Hypothalamus (tissue), 51 donors: ENCODE data around the gene HEATR1.
A peak's percentile ranks its signal among the peaks of the same experiment; 100 is the strongest.
"Not testable (repeated sequence)": the region's sequence is repeated elsewhere in the genome, so short reads cannot be mapped to it uniquely, and the experiment has no call there.

Experiments used
- DNase-seq, 51 donors: peaks; one replicate each; lab custom pipeline; 2025; lab: John Stamatoyannopoulos, UW

Gene HEATR1

DNA sequence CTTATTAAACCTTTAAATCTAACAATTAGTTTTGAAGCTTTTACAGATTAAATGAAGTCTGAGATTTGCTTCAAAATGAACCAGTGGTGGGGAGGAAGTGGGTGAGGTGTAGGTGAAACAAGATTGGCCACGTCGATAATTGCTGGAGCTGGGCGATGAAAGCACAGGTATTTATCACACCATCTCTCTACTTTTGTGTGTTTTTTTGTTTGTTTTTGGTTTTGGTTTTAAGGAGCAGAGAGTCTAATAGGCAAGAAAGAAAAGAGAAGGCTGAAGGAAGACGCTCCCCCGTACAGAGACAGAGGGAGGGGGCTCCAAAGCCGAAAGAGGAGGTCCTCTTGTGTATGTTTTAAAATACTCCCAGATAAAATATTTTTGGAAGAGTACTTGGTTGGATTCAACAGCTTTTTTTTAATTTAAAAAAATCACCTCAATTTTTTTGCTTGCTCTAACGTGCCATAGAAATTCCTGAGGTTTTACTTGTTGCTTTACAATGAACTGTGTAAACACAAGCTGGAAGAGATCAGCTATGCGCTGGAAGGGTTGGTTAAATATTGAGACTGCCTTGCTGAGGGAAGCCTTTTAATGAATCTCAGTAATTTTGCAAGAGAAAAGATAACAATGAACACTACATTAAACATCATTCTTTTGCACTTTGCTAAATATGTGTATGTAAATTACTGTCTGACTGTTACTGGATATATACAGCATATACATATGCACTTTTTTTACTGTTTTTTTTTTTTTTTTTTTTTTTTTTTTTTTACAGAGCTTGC, 87.2 kb downstream of the HEATR1 start:
- no peak for DNase-seq

DNA sequence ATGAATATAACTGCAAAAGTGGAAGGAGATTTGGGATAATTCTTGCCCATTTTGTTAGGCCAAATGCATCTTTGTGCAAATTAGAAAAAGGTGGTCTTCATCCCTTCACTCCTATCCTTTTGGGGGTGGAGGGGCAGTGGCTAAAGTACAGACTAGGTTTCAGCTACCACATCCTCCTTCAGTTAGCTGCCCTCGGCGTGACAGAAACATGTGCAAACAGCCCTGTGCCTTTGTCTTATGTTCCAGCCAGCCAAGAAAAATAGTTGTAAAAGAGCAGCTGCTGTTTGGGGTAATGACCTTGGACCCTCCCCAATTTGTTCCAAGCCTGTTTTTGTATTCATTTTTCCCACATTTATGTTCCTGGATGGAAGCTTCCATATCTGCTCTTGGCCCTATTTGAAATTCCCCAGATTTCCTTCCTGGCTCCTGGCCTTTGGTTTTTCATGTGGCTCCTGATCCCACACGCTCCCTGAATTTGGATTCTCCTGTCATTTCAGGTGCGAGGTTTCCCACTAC, 88.8 kb downstream of the HEATR1 start:
- no peak for DNase-seq

DNA sequence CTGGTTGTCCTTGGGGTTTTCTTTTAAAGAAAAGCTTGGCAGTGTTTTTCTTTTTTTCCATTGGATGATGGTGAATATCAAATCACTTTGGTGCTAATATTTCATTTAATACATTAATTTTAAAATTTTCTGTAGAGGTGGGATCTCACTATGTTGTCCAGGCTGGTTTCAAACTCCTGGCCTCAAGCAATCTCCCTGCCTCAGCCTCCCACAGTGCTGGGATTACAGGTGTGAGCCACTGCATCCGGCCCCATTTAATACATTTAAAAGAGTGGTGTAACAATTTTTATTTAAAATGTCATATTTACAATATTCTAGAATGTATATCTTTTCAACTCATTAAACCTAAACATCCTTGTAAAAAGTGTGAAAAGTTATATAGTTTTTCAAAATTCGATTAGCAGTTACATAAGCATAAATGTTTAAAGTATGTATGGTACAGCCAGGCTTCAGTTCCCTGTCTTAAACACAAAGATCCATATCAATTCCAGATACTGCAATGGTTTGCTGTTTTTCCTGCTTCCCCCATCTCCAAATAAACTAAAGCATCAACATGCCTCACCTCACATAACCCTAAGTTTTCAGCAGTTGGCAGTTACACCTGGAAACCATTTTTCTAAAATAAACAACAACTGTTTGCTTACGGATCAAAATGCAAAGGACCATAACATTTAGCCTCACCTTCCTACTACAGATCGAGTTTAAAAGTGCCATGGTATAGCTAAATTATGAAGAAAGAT, 89.4 kb downstream of the HEATR1 start:
- DNase-seq: no peak

DNA sequence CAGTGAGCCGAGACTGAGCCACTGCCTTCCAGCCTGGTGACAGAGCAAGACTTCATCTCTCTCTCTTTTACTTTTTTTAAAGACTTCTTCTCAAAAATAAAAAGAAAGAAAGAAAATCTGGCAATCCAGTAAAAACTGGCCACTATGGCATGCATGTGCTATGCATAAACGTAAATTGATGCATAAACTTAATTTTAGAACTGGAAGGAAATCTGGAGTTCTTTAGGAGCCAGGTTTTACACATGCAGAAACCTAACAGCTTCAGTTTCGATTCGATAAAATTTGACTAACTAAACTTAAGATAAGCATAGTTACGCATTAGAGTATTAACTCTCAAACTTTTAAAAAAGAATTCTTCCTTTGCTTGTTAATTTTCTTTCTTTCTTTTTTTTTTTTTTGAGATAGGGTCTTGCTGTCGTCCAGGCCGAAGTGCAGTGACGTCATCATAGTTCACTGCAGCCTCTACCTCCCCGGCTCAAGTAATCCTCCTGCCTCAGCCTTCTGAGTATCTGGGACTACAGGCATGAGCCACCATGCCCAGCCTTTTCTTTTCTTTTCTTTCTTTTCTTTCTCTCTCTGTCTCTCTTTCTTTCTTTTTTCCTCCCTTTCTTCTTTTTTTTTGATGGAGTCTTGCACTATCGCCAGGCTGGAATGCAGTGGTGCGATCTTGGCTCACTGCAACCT, 92.4 kb downstream of the HEATR1 start:
- no peak for DNase-seq

DNA sequence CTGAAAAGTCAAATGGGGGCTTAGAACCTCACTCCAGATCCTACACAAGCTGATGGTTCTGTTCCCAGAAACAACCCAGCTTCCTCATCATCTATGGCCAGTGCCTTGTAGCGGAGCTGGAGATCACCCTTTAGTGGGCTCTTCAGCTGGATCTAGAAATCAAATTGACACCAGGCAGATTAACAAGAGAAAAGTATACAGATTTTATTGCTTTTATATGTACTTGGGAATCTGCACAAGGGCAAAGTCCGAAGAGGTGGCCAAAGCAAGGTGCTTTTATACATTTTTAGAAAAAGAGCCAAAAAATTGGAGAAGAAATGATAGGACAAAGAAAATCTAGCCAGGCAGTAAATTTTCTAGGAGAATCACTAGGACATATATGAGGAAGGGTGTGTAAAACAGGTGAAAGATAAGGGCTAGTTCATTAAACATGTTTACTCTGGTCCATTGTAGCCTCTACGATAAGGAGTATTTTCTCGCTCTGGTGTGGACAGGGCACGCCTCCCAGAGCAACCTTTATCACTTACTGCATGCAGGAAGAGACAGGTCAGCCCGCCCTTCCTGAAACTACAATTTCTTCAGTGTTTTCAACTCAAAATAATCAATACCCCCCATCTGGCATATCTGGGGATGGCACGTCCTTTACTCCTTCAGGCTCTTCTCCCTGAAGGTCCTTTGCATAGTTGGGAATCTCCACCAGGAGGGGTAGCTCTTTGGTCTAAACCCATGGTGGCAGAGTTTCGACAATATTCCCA, 94.5 kb downstream of the HEATR1 start:
- no peak for DNase-seq

DNA sequence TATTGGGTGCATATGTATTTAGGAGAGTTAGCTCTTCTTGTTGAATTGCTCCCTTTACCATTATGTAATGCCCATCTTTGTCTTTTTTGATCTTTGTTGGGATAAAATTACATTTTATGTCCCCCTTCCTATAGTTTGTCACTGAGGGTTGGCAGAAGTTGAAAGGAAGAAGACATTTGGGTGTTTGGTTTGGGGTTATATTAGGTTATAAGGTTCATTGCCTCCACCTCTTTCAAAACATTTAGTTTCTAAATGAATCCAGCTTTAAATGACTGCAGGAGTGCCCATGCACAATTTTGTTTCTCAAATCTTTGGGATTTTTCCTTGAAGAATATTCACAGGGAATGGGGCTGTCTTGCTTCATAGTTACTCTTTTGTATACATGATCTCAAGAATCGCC, 95.1 kb downstream of the HEATR1 start:
- DNase-seq: no peak

DNA sequence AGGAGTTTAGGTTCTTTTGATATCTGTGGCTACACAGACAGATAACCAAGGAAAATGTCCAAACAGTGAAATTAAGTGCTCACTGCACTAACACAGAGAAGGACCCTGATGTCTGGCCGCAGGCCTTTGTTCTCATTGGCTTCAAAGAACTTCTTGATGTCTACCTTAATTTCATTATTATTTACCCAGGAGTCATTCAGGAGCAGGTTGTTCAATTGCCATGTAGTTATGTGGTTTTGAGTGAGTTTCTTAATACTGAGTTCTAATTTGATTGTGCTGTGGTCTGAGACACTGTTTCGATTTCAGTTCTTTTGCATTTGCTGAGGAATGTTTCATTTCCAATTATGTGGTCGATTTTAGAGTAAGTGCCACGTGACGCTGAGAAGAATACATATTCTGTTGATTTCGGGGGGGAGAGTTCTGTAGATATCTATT, 95.7 kb downstream of the HEATR1 start:
- DNase-seq: no peak

DNA sequence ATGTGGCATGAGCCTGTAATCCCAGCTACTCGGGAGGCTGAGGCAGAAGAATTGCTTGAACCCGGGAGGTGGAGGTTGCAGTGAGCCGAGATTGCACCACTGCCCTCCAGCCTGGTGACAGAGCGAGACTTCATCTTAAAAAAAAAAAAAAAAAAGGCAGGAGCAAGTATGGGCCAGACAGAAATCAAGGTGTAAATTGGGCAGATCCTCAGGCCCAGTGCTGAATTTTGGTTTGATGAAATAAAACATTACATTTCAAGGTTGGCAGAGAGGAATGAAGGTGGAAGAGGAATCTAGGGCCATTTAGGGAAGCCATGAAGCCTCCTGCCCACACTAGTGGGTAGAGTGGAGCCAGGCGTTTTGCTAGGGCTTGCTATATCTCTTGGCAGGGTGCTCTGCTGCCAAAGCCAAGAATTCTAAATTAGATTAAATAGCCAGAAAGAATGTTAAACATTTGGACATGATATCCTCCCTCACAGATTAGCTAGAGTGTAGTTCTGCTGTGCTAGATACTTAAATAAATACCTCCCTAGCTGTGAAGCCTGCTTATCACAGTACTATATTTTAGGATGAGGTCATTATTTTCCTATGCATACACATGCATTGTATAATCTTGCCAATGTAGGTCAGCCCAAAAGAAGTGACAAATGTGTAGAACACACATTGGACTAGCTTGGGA, 97.2 kb downstream of the HEATR1 start:
- no peak for DNase-seq

DNA sequence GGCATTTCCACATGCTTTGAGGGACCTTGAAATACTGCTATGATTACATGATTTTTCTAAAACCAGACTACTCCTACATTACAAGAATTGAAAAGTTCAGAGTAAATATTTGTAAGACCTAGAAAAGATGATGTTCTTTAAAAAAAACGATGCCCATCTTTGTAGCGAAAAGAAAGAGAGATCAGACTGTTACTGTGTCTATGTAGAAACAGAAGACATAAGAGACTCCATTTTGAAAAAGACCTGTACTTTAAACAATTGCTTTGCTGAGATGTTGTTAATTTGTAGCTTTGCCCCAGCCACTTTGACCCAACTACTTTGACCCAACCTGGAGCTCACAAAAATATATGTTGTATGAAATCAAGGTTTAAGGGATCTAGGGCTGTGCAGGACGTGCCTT, 100.0 kb downstream of the HEATR1 start:
- DNase-seq: not testable (repeated sequence)

DNA sequence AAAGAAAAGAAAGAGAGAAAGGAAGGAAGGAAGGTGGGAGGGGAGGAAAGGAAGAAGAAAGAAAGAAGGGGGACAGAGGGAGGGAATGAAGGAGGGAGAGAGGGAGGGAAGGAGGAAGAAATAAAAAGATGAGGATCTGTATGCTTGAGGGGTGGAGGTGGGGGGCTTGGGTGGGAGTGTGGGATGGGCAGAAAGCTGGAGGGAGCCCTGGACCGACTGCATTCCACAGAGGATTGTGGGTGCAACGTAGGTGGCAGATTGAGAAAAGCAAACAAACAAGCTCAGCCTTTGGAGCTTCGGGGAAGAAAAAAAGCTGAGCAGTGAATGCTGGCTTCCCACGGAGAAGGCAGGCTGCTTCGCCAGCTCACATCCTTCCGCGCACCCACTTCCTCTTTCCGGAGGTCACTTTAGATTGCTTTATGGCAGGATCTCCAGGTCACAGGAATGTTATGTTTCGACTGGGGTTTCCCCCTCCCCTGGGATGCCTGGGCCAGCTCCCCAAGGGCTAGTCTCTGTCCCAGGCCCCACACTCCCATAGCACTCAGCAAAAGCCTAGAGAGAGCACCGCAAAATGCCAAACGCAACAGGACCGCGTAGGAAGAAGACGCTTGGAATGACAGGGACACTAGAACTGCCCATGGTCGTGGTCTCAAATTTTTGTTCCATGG, 101.2 kb downstream of the HEATR1 start:
- peak in 22 of 51 donors; percentile 2 to 40 (median 12) for DNase-seq

DNA sequence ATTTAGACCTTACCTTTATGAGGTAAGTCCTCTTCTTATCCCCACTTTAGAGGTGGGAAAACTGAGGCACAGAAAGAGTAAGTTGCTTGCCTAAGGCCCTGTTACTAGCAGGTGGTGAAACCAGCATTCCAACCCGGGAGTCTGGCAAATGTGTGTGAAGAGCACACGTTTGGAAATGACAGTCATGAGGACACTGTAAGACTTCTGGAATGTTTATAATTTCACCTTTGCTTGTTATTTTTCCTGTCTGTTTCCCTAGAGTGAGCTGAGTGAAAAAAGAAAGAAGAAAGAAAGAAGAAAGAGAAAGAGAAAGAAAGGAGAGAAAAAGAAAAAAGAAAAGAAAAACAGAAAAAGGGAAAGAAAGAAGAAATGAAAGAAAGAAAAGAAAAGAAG, 101.7 kb downstream of the HEATR1 start:
- no peak for DNase-seq

DNA sequence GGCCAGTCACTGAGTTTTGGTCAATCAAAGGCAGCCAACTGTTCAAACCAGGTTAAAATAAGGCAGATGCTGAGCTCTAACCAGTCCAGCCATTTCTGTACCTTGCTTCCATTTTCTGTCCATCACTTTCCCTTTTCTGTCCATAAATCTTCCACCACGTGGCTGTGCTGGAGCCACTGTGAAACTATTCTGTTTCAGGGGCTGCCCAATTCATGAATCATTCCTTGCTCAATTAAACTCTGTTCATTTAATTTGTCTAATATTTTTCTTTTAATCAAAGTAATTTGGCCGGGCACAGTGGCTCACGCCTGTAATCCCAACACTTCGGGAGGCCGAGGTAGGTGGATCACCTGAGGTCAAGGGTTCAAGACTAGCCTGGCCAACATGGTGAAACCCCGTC, 103.2 kb downstream of the HEATR1 start:
- DNase-seq: no peak
